Medulla oblongata (tissue), 1 donor: ENCODE measurements around the gene ELOVL3.
"Not testable (repeated sequence)": the region's sequence is repeated elsewhere in the genome, so short reads cannot be mapped to it uniquely, and the experiment has no call there.

Experiments
- DNase-seq: peaks from one replicate; pipeline ENCODE4 v3.0.0-alpha.2; 2015; ENCODE audit errors: extremely low spot score

The ELOVL3 gene, protein sequence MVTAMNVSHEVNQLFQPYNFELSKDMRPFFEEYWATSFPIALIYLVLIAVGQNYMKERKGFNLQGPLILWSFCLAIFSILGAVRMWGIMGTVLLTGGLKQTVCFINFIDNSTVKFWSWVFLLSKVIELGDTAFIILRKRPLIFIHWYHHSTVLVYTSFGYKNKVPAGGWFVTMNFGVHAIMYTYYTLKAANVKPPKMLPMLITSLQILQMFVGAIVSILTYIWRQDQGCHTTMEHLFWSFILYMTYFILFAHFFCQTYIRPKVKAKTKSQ

DNA sequence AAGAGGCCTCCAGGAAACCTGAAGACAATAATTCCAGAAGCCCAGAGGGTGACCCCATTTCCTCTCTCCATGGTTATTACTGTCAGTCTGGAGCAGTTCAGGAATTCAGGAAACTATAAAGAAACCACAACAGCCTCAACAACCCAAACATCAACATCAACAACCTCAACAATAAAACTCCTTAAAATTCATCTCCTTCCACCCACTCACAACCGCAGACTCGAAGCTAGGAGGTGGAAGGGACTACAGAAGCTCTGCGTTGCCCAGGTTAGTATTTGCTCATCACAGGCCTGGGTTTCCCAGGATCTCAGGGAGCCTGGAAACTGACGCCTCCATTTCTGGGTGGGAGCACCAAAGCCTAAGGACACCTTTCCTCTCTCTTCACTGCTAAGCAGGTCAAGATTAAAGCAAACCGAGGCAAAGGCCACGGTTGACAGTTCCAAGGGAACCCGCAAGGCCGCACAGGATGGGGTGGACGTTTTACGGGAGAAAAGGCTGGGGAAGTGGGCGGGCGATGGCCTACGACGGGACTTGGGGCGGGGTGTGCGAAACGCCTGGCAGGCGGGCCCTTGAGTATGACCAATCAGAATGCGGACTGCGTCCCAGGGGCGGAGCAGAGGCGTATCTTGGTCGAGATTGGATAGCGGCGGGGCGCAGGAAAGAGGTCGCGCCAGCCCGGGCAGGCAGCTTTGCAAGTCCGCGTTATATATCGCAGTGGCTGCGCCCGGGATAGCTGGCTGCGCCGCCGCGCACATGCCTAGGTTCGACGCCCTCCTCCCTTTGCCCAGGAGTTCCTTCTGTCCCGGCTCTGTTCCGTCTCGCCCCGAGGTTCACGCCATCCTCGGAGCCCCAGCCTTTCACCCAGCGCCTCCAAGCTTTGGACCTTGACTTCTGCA is at the start of gene ELOVL3:
Gene ELOVL3 (plus strand): TSS at position 654 of the 896 bp plus-strand sequence. CDS start 250 bp downstream, outside the sequence.
- DNase-seq: peak; percentile 92

DNA sequence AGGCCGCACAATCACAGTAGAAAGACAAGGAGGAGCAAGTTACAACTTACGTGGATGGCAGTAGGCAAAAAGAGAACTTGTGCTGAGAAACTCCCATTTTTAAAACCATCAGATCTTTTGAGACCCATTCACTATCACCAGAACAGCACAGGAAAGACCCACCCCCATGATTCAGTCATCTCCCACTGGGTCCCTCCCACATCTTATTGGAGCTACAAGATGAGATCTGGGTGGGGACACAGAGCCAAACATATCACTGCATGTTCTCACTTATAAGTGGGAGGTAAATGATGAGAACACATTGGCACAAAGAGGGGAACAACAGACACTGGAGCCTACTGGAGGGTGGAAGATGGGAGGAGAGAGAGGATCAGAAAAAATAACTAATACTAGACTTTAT is 41.5 kb upstream of the ELOVL3 start:
- no peak for DNase-seq

DNA sequence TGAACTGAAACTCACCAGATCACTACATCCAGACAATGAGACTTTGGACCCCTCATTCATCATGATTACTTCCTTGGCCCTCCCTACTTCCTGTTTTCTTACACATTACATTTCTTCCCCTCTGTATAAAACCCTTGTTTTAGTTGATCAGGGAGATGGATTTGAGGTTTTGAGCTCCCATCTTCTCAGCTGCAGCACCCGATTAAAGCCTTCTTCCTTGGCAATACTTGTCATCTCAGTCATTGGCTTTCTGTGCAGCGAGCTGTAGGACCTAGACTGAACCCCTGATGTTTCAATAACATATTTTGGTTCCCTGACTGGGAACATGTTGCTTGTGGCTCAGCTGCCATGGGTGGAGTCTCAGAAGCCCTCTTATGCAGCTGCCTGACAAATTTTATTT is 40.8 kb upstream of the ELOVL3 start:
- no peak for DNase-seq

DNA sequence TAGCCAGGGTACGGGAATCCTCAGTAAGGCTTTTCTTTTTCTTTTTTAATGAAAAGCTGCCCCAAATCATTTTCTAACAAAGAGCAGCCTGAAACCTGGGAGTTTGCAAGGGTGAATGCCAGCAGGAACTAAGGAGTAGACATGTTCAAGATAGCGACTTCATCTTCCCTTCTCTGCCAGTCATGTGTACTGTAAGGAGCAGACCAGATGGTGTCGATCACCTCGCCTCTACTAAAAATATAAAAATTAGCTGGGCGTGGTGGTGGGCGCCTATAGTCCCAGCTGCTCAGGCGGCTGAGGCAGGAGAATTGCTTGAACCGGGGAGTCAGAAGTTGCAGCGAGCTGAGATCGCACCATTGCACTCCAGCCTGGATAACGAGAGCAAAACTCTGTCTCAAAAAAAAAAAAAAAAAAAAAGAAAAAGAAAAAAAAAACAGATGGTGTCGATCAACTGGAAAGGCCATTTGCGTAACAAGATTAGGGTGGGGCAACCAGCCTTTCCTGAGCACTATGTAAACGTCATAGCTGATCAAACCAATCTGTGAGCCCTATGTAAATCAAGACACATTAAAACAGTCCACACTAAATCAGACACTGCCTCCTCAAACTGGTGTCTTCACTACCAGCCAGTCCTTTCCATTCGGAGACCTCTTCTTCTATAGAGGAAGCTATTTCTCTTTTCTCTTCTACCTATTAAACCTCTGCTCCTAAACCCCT is 40.1 kb upstream of the ELOVL3 start:
- no peak for DNase-seq

DNA sequence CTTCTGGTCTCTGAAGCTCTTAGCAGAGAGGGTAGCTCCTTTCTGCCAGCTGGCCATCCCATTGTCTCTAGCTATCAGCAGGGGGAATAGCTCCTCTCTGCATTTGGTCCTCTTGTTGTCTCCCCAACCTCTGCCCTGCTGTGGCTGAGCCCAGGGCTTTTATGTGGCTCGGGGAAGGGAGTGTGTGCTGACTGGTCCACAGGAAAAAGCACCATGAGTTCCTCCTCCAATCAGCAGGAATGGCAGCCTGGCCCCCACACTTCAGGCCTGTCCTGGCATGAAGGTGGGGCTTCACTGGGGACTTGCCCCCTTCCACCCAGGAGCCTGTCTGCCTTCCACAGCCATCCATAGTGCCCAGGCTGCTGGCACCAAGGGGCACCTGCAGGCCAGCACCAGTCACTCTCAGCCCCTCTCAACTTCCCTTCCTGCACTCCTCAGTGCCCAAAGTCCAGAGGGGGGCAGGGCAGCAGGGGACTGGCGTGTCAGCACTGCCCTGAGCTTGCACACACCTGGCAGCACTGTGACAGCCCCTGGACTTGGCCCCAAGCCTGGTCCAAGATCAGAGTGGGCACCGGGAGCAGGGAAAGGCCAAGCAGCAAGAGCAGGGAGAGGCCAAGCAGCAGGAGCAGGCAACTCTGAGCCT is 37.7 kb upstream of the ELOVL3 start:
- no peak for DNase-seq

DNA sequence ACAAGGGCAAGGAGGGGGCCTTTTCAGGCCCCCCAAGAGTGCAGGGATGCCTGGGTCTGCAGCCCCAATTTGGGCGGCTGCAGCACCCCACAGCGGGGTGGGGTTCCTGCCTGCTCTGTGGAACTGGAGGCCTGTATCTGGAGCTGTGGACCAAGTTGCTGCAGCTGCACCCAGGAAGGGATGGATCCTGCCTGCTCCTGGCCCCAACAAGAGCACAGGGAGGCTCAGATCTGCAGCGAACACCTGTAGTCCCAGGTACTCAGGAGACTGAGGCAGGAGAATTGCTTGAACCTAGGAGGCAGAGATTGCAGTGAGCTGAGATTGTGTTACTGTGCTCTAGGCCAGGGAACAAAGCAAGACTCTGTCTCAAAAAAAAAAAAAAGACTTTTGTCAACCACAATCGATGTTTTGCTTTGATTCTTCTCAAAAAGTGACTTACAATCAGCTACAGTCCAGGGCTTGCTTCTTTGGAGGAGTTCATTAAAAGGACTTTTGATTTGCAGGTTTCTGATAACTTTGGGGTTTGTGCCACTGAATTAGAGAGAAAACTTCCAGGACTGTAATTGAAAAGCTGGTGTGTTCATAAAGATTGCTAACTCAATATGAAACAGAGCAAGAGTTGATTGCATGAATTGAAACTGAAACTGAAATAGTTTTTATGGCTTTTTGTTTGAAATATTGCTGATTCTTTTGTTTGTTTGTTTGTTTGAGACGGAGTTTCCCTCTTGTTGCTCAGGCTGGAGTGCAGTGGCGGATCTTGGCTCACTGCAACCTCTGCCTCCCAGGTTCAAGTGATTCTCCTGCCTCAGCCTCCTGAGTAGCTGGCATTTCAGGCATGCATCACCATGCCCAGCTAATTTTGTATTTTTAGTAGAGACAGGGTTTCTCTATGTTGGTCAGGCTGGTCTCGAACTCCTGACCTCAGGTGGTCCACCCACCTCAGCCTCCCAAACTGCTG is 36.9 kb upstream of the ELOVL3 start:
- DNase-seq: not testable (repeated sequence)

DNA sequence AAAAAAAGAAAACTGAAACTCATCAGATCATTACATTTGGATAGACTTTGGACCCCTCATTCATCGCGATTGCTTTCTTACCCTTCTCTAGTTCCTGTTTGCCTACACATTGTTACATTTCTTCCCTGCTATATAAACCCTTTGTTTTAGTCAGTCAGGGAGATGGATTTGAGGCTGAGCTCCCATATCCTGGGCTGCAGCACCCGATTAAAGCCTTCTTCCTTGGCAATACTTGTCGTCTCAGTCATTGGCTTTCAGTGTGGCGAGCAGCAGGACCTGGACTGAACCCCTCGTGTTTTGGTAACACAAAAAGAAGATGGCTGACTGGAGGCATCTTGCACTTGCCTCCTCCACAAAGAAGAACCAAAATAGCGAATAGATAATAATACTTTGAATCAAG is 34.1 kb upstream of the ELOVL3 start:
- no peak for DNase-seq

DNA sequence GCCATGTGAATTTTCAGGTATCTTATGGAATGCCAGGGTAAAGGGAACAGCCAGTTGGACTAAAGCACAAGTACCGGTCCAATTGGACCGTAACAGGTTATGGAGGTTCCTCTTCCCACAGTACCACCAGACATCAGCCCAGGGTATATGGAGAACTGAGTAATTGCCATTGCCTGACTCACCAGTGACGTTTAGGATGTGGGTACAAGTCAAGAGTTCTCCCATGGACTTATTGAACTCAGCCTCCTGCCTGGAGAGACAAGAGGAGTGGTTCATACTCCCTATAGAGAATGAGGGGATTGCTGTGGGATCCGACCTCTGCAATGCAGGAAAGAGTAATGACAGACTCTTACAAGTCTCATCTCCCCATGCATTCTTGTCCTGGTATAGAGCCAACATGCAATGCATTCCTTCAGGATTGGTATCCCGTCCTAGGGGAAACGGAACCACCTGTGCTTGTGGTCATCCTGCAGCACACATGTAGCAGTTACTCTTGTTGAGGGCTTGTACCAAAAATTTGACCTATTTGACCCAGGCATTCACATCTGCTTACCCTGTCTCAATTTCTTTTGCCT is 30.7 kb upstream of the ELOVL3 start:
- DNase-seq: no peak

DNA sequence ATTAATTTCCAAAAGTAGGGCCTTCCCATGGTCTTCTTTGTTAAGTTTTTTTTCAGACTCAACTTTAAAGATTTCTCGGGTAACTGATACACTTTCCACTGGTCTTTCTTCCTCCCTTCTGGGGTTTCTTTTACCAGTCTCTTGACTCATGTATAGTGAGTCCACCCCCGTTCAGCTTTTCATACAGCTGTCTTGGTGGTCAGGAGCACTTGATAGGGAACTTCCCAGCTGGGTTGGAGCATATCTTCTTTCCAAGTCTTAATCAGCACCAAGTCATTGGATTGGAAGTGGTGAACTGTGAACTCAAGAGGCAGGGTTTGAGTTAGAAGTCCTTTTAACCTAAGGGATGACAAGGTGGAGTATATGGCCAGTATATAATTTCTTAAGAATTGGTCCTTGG is 29.2 kb upstream of the ELOVL3 start:
- DNase-seq: no peak

DNA sequence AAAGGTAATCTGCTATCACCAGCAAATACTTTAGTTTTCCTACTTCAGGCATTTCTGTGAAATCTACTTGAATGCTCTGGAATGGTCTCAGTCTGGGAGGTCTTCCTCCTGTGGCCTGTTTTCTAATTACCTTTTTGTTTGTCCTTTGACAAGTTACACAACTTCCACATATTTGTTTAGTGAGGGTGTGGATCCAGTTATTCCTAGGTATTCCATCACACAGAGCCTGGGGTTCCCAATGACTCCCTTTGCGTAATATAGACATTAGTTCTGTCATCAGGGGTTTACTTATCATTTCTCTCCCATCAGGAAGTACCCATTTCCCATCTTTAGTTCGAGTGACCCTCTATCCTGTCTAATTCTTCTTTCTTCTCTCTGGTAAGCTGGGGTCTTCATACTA is 28.1 kb upstream of the ELOVL3 start:
- no peak for DNase-seq

DNA sequence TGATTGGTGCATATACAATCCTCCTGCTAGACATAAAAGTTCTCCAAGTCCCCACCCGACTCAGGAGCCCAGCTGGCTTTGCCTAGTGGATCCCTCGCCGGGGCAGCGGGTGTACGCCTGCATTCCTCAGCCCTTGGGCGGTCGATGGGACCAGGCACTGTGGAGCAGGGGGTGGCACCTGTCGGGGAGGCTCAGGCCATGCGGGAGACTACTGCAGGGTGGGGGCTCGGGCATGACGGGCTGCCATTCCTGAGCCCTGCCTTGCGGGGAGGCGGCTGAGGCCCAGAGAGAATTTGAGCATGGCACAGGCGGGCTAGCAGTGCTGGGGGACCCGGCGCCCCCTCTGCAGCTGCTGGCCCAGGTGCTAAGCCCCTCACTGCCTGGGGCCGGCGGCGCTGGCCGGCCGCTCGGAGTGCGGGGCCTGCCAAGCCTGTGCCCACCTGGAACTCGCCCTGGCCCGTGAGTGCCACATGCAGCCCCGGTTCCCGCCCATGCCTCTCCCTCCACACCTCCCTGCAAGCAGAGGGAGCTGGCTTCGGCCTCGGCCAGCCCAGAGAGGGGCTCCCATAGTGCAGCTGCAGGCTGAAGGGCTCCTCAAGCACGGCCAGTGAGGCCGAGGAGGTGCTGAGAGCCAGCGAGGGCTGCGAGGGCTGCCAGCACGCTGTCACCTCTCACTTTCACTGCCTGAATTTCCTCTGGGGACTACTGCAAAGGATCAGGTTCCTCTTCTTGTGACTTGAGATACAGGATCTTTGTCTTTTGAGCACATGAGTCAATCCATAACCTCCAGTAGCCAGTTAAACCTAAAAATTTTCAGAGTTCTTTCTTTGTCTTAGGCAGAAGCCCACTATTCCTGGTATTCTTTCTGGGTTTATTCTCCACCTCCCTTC is 25.1 kb upstream of the ELOVL3 start:
- no peak for DNase-seq

DNA sequence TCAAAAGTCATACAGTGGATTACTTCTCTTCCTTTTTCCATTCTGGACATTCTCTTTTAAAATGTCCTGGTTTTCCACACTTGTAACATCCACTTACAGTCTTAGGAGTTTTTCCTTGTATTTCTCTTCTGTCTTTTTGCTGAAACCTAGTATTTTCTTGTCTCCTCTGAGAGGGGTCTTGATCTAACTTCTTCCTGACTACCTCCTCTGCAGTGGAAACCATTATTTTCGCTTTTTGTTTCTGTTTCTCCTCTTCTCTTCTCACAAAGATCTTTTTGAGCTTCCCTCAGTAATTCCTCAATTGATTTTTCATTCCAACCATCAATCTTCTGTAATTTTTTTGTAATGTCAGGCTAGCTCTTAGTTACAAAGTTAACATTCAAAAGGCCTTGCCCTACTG is 23.7 kb upstream of the ELOVL3 start:
- no peak for DNase-seq

DNA sequence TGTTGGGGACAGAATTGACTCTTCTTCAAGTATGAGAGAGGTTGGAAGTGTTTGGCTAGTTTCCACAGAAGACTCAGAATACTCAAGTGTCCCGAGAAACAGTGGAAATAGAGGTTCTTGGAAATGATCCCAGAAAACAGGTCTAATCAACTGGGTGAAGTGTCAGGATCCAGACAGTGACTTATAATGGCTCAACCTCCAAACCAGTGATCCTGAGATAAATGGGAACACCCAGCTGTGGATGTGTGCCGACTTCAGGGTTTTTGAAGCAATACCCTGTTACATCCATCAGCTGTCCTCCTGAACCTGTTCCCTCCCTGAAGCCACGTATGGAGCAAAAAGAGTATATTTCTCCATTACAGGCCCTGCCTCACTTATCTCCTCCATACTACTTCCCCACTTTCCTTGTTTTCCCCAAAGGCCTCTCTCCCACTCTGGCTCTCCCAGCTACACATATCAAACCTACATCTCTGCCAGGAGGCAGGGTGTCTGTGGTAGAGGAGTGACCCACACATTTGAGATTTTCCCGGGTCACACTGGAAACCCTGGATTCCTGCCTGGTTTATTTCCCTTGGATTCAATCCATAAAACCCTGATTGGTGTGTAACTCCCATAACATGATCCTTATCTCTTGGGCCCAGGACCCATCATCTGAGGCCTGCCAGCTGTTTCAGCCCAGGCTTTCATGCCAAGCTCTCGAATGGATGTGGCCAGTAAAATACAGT is 17.6 kb upstream of the ELOVL3 start:
- no peak for DNase-seq

DNA sequence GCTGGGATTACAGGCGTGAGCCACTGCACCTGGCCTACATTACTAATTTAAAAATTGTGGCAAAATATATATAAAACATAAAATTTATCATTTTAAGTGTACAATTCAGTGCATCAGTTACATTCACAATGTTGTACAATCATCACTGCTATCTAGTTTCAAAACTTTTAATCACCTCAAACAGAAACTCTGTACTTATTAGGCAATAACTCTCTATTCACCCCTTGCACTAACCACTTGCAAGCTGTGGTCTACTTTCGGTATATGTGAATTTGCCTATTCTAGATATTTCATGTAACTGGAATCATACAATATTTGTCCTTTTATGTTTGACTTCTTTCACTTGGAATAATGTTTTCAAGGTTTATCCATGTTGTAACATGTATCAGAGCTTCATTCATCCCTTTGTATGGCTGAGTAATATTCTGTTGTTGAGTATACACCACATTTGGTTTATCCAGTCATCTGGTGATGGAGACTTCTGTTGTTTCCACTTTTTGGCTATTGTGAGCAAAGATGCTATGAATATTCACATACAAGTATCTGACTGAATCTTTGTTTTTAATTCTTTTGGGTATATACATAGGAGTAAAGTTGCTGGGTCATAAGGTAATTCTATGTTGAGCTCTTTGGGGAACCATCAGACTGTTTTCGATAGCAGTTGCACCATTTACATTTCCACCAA is 14.3 kb upstream of the ELOVL3 start:
- no peak for DNase-seq

DNA sequence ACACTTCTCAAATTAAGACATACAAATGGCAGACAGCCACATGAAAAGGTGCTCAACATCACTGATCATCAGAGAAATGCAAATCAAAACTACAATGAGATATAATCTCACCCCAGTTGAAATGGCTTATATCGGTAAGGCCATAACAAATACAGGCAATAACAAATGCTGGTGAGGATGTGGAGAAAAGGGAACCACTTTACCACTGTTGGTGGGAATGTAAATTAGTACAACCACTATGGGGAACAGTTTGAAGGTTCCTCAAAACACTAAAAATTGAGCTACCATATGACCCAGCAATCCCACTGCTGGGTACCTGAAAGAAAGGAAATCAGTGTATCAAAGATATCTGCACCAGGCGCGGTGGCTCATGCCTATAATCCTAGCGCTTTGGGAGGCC is 12.5 kb upstream of the ELOVL3 start:
- not testable (repeated sequence) for DNase-seq

DNA sequence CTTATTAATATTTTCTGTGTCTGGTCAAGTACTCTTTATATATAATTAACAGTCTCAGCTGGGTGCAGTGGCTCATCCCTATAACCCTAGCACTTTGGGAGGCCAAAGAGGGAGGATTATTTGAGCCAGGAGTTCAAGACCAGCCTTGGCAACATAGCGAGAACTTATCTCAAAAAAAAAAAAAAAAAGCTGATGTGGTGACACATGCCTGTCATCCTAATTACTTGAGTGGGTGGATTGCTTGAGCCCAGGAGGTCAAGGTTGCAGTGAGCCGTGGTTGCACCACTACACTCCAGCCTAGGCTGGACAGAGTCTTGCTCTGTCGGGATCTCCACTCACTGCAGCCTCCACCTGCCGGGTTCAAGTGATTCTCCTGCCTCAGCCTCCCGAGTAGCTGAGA is 6.7 kb upstream of the ELOVL3 start:
- no peak for DNase-seq

DNA sequence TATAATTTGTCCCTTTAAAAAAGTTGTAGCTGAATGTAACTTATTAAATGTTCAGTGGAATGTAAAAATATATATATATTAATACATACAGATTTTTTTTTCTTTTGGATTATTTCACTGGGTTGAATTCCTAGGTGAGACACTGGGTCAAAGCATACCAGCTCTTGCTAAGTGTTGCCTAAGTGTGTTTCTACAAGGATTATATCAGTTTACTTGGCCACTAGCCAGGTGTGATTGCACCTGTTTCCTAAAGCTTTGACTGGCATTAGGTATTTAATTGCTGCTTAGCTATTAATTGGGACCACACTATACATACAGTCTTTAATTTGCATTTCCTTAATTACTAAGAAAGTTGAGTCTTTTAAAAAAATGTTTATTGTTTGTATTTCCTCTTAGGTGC is 5.5 kb upstream of the ELOVL3 start:
- no peak for DNase-seq

DNA sequence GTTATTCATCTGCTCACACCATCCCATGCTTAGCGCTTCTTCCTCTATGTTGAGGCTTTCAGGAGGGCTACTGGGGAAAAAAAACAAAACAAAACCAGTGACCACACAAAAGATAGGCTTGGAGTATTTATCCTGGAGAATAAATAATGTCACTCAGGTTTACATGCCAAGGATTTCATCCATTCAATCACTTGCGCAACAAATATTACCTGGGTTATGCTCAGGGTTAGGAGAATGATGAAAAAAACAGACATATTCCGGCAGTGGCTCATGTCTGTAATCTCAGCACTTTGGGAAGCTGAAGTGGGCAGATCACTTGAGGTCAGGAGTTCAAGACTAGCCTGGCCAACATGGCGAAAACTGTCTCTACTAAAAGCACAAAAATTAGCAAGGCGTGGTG is 3.3 kb upstream of the ELOVL3 start:
- no peak for DNase-seq
